GM23338 (cell line): ENCODE data around the gene BCL2A1.

Experiments
- CREB1 ChIP-seq: fragments of 250-450 bp; sonication (Bioruptor Pico); IDR thresholded peaks from 2 replicates; pipeline ENCODE4 v1.5.0; 2020; ENCODE audit warnings: low read depth, mild to moderate bottlenecking, moderate library complexity
- EZH2 ChIP-seq: fragments of 200-600 bp; sonication (generic); IDR thresholded peaks from one replicate; pipeline ENCODE4 v1.8.0; 2017; ENCODE audit warnings: antibody characterized with exemption, mild to moderate bottlenecking, low read depth; ENCODE audit not compliant: unreplicated experiment
- JUNB ChIP-seq: IDR thresholded peaks from one replicate; pipeline ENCODE4 v1.6.1; 2016; ENCODE audit warnings: antibody characterized with exemption; ENCODE audit not compliant: unreplicated experiment
- POLR2AphosphoS5 ChIP-seq: IDR thresholded peaks from 2 replicates; pipeline ENCODE4 v1.6.1; 2016; ENCODE audit warnings: antibody characterized with exemption, low read depth
- REST ChIP-seq: IDR thresholded peaks from one replicate; pipeline ENCODE4 v1.6.1; 2018; ENCODE audit warnings: antibody characterized with exemption; ENCODE audit not compliant: unreplicated experiment
- TF ChIP-seq, protein P1 (sequence below), 2 experiments: fragments of 200-600 bp in 1 of 2; sonication (generic) in 1 of 2; conservative IDR thresholded peaks; 2 replicates each; pipeline versions ENCODE4 v1.5.1 to v1.6.1; 2016 to 2017; ENCODE audit warnings: antibody characterized with exemption in 2 of 2, low read depth in 2 of 2, mild to moderate bottlenecking in 2 of 2, moderate library complexity in 1 of 2

DNA sequence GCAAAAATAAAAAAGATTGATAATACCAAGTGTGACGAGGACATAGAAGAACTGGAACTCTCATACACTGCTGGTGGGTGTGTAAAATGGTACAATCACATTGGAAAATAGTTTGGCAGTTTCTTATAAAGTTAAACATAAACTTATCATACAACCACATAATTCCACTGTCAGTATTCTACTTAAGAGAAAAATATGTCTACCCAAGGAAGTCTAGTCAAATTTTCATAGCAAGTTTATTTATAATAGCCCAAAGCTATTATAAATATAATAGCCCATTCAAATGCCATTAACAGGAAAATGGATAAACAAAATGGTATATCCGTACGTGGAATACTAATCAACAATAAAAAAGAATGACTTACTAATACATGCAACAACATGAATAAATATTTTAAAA lies 40.6 kb upstream of the BCL2A1 start:
- TF ChIP-seq CREB1 (CRISPR knock-in tag) (no peak), EZH2 (no peak), REST (no peak), JUNB (no peak), POLR2AphosphoS5 (no peak)
- TF ChIP-seq, protein P1, sequence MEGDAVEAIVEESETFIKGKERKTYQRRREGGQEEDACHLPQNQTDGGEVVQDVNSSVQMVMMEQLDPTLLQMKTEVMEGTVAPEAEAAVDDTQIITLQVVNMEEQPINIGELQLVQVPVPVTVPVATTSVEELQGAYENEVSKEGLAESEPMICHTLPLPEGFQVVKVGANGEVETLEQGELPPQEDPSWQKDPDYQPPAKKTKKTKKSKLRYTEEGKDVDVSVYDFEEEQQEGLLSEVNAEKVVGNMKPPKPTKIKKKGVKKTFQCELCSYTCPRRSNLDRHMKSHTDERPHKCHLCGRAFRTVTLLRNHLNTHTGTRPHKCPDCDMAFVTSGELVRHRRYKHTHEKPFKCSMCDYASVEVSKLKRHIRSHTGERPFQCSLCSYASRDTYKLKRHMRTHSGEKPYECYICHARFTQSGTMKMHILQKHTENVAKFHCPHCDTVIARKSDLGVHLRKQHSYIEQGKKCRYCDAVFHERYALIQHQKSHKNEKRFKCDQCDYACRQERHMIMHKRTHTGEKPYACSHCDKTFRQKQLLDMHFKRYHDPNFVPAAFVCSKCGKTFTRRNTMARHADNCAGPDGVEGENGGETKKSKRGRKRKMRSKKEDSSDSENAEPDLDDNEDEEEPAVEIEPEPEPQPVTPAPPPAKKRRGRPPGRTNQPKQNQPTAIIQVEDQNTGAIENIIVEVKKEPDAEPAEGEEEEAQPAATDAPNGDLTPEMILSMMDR (conservative IDR thresholded peaks at IDR 0.05; ENCODE audit: low read depth in 2 of 2): no peak
